Measurements from ENCODE around the gene CTBP2.

Gene CTBP2

GRCh38 chr10:125159932-125160855 lies at the start of gene CTBP2:
Gene CTBP2, minus strand, starts transcription at chr10:125160563.
- DNase-seq, result no peak

GRCh38 chr10:125209591-125210355 lies 49.4 kb upstream of the CTBP2 start:
- DNase-seq, result no peak

- DNase-seq, result no peak
These were observed 48.6 kb upstream of the CTBP2 start for GRCh38 chr10:125208854-125209565.

GRCh38 chr10:125206623-125207022 lies 46.3 kb upstream of the CTBP2 start:
- no peak for DNase-seq

GRCh38 chr10:125205431-125205830 lies 45.1 kb upstream of the CTBP2 start:
- no peak for DNase-seq

GRCh38 chr10:125204400-125204799 lies 44.0 kb upstream of the CTBP2 start:
- DNase-seq, result no peak

GRCh38 chr10:125203186-125203800 lies 42.9 kb upstream of the CTBP2 start:
- no peak for DNase-seq

- no peak for DNase-seq
These were observed 41.6 kb upstream of the CTBP2 start for GRCh38 chr10:125201791-125202622.

GRCh38 chr10:125201108-125201524 lies 40.8 kb upstream of the CTBP2 start:
- no peak for DNase-seq

GRCh38 chr10:125200396-125200795 lies 40.0 kb upstream of the CTBP2 start:
- DNase-seq, result no peak

- no peak for DNase-seq
These were observed 38.9 kb upstream of the CTBP2 start for GRCh38 chr10:125199270-125199669.

GRCh38 chr10:125194814-125195213 lies 34.5 kb upstream of the CTBP2 start:
- DNase-seq, result no peak

GRCh38 chr10:125193306-125193877 lies 33.0 kb upstream of the CTBP2 start:
- no peak for DNase-seq

- no peak for DNase-seq
These were observed 32.3 kb upstream of the CTBP2 start for GRCh38 chr10:125192620-125193019.

GRCh38 chr10:125192005-125192404 lies 31.6 kb upstream of the CTBP2 start:
- DNase-seq, result no peak

- DNase-seq, result no peak
These were observed 30.6 kb upstream of the CTBP2 start for GRCh38 chr10:125190946-125191345.

- no peak for DNase-seq
These were observed 30.1 kb upstream of the CTBP2 start for GRCh38 chr10:125190414-125190813.

- no peak for DNase-seq
These were observed 28.8 kb upstream of the CTBP2 start for GRCh38 chr10:125189162-125189561.

- no peak for DNase-seq
These were observed 27.2 kb upstream of the CTBP2 start for GRCh38 chr10:125187238-125188194.
